ENCODE results near the gene TEKT3.

TEKT3 gene

GRCh38 chr17:15264542-15264941, 76.9 kb downstream of the TEKT3 start:
- no peak for DNase-seq (ENCODE audit: low read depth)

- DNase-seq (ENCODE audit: low read depth) = no peak
Measured at GRCh38 chr17:15263680-15264079, 77.7 kb downstream of the TEKT3 start.

DNA sequence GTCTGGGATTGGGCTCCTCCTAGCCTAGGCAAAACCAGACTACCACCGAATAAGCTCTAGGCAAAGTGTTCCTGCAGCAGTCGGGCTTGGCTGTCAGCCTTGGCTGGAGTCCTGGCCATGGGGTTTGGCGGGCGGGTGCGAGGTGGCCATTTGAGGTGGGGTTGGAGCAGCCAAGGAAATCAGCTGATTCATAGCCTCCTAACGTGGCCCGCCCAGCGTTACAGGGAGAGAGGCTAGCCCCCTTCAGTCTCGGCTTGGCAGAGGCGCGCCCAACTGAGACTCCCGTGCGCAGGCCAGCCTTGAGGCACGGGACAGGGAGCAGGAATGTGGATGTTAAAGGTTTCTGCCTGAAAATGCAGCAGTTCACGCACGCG, 78.2 kb downstream of the TEKT3 start:
- no peak for DNase-seq (ENCODE audit: low read depth)

DNA sequence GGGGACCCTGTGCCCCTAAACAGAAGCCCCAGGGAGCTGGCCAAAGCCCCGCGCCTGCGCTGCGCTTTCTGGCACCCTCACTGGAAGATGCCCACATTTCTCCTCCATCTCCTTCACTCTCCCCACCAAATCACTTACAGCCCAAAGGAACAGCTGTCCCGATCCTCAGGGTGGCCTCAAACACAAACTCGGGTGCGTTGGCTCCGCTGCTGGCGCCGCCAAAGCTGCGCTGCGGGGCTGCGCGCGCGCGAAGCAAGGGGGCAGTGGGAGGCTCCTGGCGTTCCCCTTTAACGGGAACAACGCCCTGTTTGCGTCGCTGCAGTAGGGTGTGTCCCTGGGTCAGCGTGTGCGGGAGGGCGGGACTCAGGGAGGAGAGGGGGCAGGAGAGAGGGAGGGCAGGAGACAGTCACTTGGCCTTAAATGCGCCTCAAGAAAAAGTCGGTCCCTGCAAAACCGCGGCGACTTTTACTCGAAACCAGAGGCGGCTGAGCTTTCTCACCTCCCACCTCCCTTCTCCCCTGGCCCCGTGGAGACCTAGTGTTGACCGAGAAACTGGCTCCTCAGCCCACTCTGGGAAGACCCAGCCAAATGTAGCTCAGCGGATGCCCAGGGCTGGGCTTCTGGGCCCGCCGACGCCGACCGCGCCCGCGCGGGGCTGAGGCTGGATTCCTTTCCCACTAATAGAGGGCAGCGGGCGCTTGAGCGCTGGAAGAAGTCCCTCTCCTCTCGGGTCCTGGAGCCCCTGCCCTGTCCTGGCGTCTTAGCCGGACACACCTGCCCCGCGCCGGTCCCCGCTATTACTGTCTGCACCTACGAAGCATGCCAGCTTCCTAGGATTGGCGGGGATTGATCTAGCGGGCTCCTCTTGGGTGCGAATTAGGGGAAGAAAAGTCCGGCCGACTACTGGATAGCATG, 78.8 kb downstream of the TEKT3 start:
- DNase-seq (ENCODE audit: low read depth) = no peak

DNA sequence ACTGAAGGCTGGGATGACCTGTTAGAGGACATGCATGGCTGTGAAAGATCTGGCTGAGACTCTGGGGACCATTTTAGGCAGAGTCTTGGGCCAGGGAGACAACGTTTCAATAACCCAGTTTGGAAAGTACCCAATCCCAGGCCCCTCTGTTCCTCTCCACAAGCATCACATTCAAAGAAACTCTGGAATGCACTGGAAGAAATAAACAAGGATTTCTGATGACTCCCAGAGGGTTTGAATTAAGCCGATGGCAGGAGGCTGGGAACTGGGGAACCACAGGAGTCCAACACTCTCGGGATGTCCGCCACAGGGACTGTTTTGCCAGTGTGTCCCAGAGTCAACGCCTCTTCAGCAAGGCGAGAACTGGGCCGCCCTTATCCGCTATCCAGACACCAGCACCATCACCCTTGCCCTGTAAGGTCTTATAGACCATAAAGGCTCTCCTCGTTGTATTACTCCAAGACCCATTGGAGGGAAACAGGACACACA, 79.6 kb downstream of the TEKT3 start:
- DNase-seq (ENCODE audit: low read depth) = no peak

- DNase-seq (ENCODE audit: low read depth) = no peak
Measured at GRCh38 chr17:15261258-15261801, 80.1 kb downstream of the TEKT3 start.

DNA sequence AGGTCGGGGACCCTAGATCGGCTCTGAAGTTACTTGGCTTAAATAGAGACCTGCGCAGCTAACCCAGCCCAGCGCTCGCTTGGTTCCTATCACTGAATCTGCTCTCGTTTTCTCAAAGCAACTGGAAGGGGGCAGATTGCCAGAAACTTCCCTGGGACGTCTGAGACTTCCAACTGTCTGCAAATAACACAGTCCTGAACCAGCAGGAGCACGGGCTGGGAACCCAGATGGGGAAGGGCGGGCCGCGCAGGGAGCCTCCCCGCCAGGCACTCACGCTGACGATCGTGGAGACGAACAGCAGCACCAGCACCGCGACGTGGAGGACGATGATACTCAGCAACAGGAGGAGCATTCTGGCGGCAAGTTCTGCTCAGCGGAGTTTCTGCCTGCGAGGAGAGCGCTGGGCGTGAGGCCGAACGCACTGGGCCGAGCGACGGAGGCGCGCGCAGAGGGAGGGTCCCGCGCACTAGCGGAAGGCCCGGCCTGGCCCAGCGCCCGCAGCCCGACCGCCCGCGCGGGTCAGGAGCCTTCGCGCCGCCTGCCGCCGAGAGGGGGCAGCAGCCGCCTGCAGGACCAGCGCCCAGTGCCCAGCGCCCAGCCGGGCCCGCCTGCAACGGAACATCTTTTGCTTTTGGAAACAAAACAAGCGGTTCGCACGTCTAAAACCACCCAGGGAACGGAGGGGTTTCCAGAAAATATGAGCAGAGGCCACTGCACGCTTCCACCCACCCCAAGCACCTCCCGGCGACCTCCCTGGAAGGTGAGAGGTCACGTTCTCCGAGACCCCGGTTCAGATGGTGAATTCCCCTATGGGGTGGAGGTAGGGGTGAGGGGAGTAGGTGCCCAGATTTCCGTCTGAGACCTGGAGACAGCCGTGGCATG, 80.8 kb downstream of the TEKT3 start:
- peak; percentile 6 for DNase-seq (ENCODE audit: low read depth)

GRCh38 chr17:15257796-15258512, 83.4 kb downstream of the TEKT3 start:
- no peak for DNase-seq (ENCODE audit: low read depth)

DNA sequence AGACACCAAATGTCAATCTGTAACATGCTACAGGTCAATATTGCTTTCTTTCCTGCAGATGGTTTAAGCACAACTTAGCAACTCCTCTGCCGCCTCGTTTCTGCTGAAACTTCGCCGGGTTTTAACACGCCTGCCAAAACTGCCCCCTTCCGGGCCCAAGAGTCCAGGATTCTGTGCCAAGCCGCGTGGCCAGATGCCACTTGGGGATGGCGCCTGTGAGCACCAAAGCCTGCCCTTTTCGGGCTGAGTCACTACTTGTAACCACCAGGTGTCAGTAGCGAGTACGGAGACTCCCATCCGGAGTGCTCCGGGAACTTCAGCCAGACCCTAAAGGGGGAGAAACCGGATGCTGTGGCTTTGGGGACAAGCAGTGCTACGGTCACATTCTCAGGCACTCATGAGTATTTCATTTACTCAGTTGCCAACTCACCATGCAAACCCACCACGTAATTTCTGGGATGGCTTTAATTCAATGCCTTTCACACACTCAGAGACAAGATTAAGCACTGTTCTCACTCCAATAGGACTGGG, 84.1 kb downstream of the TEKT3 start:
- peak; percentile 21 for DNase-seq (ENCODE audit: low read depth)

- no peak for DNase-seq (ENCODE audit: low read depth)
Measured at GRCh38 chr17:15256689-15257088, 84.7 kb downstream of the TEKT3 start.

- no peak for DNase-seq (ENCODE audit: low read depth)
Measured at GRCh38 chr17:15255713-15256454, 85.5 kb downstream of the TEKT3 start.
